Liver (tissue), 9 donors: ENCODE measurements around the gene KRT77. TPM values are rescaled to one million over a fixed set of nuclear protein-coding genes. Genes with fewer than 3 reads are reported as not detected.

ENCODE experiments used
- DNase-seq: peaks from one replicate; pipeline ENCODE4 v3.0.0-alpha.2; 2017; ENCODE audit warnings: low spot score
- H3K27ac ChIP-seq, 2 donors: one replicate each; pipeline ENCODE4 v1.7.0; 2013; ENCODE audit warnings: inconsistent platforms in 2 of 2, low read length in 2 of 2, control low read depth in 1 of 2, low read depth in 1 of 2, mild to moderate bottlenecking in 1 of 2
- H3K27me3 ChIP-seq, 4 donors: one replicate each; pipeline versions ENCODE4 v1.6.1 to v1.7.0; 2013; ENCODE audit warnings: low read length in 3 of 4, inconsistent platforms in 1 of 4, mild to moderate bottlenecking in 1 of 4, moderate library complexity in 1 of 4; ENCODE audit not compliant: control insufficient read depth in 4 of 4, insufficient read depth in 4 of 4
- H3K36me3 ChIP-seq, 4 donors: one replicate each; pipeline versions ENCODE4 v1.6.1 to v1.7.0; 2013; ENCODE audit warnings: low read length in 3 of 4, mild to moderate bottlenecking in 3 of 4, low read depth in 1 of 4, moderate library complexity in 1 of 4; ENCODE audit not compliant: control insufficient read depth in 4 of 4, insufficient read depth in 3 of 4
- H3K4me1 ChIP-seq, 4 donors: one replicate each; pipeline versions ENCODE4 v1.6.1 to v1.7.0; 2013; ENCODE audit warnings: low read length in 3 of 4, mild to moderate bottlenecking in 3 of 4, moderate library complexity in 1 of 4; ENCODE audit not compliant: control insufficient read depth in 4 of 4, insufficient read depth in 4 of 4
- H3K4me3 ChIP-seq, 3 donors: one replicate each; pipeline versions ENCODE4 v1.6.1 to v1.7.0; 2013; ENCODE audit warnings: low read length in 3 of 3, control low read depth in 1 of 3, low read depth in 1 of 3, mild to moderate bottlenecking in 1 of 3
- H3K9ac ChIP-seq, 2 donors: one replicate each; pipeline ENCODE4 v1.7.0; 2013; ENCODE audit warnings: low read length in 2 of 2, mild to moderate bottlenecking in 2 of 2, moderate library complexity in 2 of 2, control low read depth in 1 of 2, low read depth in 1 of 2
- H3K9me3 ChIP-seq, 4 donors: one replicate each; pipeline versions ENCODE4 v1.6.1 to v1.7.0; 2013; ENCODE audit warnings: low read length in 3 of 4; ENCODE audit not compliant: control insufficient read depth in 4 of 4
- EGR1 ChIP-seq, 2 donors: IDR thresholded peaks; 2 replicates each; pipeline ENCODE4 v1.6.1; 2016 to 2018; ENCODE audit warnings: antibody characterized with exemption in 2 of 2, low read depth in 2 of 2
- FOXA1 ChIP-seq: IDR thresholded peaks from 2 replicates; pipeline ENCODE4 v1.6.1; 2016; ENCODE audit warnings: antibody characterized with exemption
- FOXA2 ChIP-seq: IDR thresholded peaks from 2 replicates; pipeline ENCODE4 v1.6.1; 2016; ENCODE audit warnings: antibody characterized with exemption
- HNF4A ChIP-seq, 2 donors: conservative IDR thresholded peaks; 2 replicates each; pipeline ENCODE4 v1.6.1; 2016; ENCODE audit warnings: antibody characterized with exemption in 2 of 2, mild to moderate bottlenecking in 2 of 2
- HNF4G ChIP-seq: IDR thresholded peaks from 2 replicates; pipeline ENCODE4 v1.6.1; 2016; ENCODE audit warnings: antibody characterized with exemption
- JUND ChIP-seq, 2 donors: IDR thresholded peaks; 2 replicates each; pipeline ENCODE4 v1.6.1; 2016; ENCODE audit warnings: antibody characterized with exemption in 2 of 2
- NR2F2 ChIP-seq: IDR thresholded peaks from 2 replicates; pipeline ENCODE4 v1.6.1; 2016; ENCODE audit warnings: antibody characterized with exemption
- RAD21 ChIP-seq, 2 donors: IDR thresholded peaks; 2 replicates each; pipeline ENCODE4 v1.6.1; 2016; ENCODE audit warnings: antibody characterized with exemption in 2 of 2, mild to moderate bottlenecking in 2 of 2
- RXRA ChIP-seq, 2 donors: IDR thresholded peaks; 2 replicates each; pipeline ENCODE4 v1.6.1; 2017 to 2018; ENCODE audit warnings: antibody characterized with exemption in 2 of 2, mild to moderate bottlenecking in 1 of 2
- SP1 ChIP-seq: IDR thresholded peaks from 2 replicates; pipeline ENCODE4 v1.6.1; 2018; ENCODE audit warnings: antibody characterized with exemption, mild to moderate bottlenecking
- TAF1 ChIP-seq: conservative IDR thresholded peaks from 2 replicates; pipeline ENCODE4 v1.6.1; 2016; ENCODE audit warnings: antibody characterized with exemption, mild to moderate bottlenecking
- YY1 ChIP-seq: IDR thresholded peaks from 2 replicates; pipeline ENCODE4 v1.6.1; 2016; ENCODE audit warnings: antibody characterized with exemption, mild to moderate bottlenecking
- WGBS: extraction: QIAGEN DNeasy Blood & Tissue Kit; methylation state at CpG from one replicate; pipeline ENCODE4 v1.1.7; 2013; 5-methylcytosine and 5-hydroxymethylcytosine counted together
- polyA plus RNA-seq, 2 donors: library from polyadenylated mRNA; stranded (reverse) in 1 of 2; unstranded in 1 of 2; fragments of 200-250 nt in 1 of 2; fragments of >200 nt in 1 of 2; fragmentation: Nextera tagmentation in 1 of 2; extraction: Ambion mirVana in 1 of 2; gene quantifications; one replicate each; pipeline versions ENCODE4 v1.2.1 to v1.2.3, GENCODE V29; 2013 to 2015
- total RNA-seq, 2 donors: library from RNA; depleted of rRNA; stranded (reverse); fragments of >200 nt; gene quantifications; one replicate each; pipeline ENCODE4 v1.2.3, GENCODE V29; 2014
- TF ChIP-seq, protein P1 (sequence below): IDR thresholded peaks from 2 replicates; pipeline ENCODE4 v1.6.1; 2016; ENCODE audit warnings: antibody characterized with exemption, mild to moderate bottlenecking
- TF ChIP-seq, protein P2 (sequence below): fragments of 150-350 bp; IDR thresholded peaks from 2 replicates; pipeline ENCODE4 v1.5.1; 2017; ENCODE audit warnings: improper control_type of control experiment, low read depth, low read length; ENCODE audit not compliant: missing input control
- TF ChIP-seq, protein P3 (sequence below): IDR thresholded peaks from 2 replicates; pipeline ENCODE4 v1.6.1; 2016; ENCODE audit warnings: antibody characterized with exemption
- TF ChIP-seq, protein P4 (sequence below): IDR thresholded peaks from 2 replicates; pipeline ENCODE4 v1.6.1; 2016; ENCODE audit warnings: antibody characterized with exemption
- TF ChIP-seq, protein P5 (sequence below): IDR thresholded peaks from 2 replicates; pipeline ENCODE4 v1.6.1; 2016; ENCODE audit warnings: antibody characterized with exemption
- donor health status: healthy.
- donor health status: healthy.
- donor health status: healthy.
- donor health status: healthy.
- donor health status: healthy.

Gene KRT77
- total and polyA plus RNA-seq, 4 donors, result not detected

DNA sequence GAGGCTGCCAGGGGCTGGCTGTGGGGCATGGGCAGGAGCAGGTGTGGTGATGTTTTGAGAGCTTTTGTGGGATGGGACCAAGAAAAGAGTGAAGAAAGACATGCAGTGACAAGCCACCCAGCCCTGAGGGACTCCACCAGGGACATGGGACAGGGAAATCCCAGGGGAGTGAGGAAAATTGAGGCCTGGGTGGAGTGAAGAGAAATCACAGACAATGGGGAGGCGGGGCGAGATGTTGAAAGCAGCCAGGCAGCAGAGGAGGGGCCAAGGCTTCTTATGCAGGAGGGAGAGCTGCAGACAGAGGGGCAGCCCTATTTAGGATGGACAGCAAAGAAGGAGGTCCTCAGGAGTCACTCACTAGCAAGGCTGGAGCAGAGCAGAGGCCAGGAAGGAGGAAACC is 18.9 kb downstream of the KRT77 start:
- Histone ChIP-seq H3K9me3 (no peaks in the 10 kb centered on the region), H3K4me3 (no peak overlapping the region), H3K36me3 (no peaks in the 10 kb centered on the region), H3K4me1 (no peaks in the 10 kb centered on the region), H3K9ac (no peak overlapping the region), H3K27ac (no peak overlapping the region), H3K27me3 (peaks cover 0 to 8% (median 3%) of the 10 kb centered on the region in 4 donors)
- TF ChIP-seq FOXA2, result no peak
- TF ChIP-seq RXRA (IDR thresholded peaks at IDR 0.05), result no peak
- TF ChIP-seq, protein P1, sequence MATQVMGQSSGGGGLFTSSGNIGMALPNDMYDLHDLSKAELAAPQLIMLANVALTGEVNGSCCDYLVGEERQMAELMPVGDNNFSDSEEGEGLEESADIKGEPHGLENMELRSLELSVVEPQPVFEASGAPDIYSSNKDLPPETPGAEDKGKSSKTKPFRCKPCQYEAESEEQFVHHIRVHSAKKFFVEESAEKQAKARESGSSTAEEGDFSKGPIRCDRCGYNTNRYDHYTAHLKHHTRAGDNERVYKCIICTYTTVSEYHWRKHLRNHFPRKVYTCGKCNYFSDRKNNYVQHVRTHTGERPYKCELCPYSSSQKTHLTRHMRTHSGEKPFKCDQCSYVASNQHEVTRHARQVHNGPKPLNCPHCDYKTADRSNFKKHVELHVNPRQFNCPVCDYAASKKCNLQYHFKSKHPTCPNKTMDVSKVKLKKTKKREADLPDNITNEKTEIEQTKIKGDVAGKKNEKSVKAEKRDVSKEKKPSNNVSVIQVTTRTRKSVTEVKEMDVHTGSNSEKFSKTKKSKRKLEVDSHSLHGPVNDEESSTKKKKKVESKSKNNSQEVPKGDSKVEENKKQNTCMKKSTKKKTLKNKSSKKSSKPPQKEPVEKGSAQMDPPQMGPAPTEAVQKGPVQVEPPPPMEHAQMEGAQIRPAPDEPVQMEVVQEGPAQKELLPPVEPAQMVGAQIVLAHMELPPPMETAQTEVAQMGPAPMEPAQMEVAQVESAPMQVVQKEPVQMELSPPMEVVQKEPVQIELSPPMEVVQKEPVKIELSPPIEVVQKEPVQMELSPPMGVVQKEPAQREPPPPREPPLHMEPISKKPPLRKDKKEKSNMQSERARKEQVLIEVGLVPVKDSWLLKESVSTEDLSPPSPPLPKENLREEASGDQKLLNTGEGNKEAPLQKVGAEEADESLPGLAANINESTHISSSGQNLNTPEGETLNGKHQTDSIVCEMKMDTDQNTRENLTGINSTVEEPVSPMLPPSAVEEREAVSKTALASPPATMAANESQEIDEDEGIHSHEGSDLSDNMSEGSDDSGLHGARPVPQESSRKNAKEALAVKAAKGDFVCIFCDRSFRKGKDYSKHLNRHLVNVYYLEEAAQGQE, result no peak
- TF ChIP-seq HNF4G, result no peak
- TF ChIP-seq, protein P2, sequence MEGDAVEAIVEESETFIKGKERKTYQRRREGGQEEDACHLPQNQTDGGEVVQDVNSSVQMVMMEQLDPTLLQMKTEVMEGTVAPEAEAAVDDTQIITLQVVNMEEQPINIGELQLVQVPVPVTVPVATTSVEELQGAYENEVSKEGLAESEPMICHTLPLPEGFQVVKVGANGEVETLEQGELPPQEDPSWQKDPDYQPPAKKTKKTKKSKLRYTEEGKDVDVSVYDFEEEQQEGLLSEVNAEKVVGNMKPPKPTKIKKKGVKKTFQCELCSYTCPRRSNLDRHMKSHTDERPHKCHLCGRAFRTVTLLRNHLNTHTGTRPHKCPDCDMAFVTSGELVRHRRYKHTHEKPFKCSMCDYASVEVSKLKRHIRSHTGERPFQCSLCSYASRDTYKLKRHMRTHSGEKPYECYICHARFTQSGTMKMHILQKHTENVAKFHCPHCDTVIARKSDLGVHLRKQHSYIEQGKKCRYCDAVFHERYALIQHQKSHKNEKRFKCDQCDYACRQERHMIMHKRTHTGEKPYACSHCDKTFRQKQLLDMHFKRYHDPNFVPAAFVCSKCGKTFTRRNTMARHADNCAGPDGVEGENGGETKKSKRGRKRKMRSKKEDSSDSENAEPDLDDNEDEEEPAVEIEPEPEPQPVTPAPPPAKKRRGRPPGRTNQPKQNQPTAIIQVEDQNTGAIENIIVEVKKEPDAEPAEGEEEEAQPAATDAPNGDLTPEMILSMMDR, result no peak
- no peak for TF ChIP-seq TAF1
- TF ChIP-seq FOXA1, result no peak
- TF ChIP-seq HNF4A (conservative IDR thresholded peaks at IDR 0.05), result no peak
- TF ChIP-seq, protein P3, sequence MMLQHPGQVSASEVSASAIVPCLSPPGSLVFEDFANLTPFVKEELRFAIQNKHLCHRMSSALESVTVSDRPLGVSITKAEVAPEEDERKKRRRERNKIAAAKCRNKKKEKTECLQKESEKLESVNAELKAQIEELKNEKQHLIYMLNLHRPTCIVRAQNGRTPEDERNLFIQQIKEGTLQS, result no peak
- no peak for TF ChIP-seq RAD21 (IDR thresholded peaks at IDR 0.05)
- TF ChIP-seq, protein P4, sequence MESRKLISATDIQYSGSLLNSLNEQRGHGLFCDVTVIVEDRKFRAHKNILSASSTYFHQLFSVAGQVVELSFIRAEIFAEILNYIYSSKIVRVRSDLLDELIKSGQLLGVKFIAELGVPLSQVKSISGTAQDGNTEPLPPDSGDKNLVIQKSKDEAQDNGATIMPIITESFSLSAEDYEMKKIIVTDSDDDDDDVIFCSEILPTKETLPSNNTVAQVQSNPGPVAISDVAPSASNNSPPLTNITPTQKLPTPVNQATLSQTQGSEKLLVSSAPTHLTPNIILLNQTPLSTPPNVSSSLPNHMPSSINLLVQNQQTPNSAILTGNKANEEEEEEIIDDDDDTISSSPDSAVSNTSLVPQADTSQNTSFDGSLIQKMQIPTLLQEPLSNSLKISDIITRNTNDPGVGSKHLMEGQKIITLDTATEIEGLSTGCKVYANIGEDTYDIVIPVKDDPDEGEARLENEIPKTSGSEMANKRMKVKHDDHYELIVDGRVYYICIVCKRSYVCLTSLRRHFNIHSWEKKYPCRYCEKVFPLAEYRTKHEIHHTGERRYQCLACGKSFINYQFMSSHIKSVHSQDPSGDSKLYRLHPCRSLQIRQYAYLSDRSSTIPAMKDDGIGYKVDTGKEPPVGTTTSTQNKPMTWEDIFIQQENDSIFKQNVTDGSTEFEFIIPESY, result no peak
- no peak for TF ChIP-seq YY1
- 66% methylated on average over 2 of the region's 2 CpGs for WGBS
- DNase-seq, result no peak

DNA sequence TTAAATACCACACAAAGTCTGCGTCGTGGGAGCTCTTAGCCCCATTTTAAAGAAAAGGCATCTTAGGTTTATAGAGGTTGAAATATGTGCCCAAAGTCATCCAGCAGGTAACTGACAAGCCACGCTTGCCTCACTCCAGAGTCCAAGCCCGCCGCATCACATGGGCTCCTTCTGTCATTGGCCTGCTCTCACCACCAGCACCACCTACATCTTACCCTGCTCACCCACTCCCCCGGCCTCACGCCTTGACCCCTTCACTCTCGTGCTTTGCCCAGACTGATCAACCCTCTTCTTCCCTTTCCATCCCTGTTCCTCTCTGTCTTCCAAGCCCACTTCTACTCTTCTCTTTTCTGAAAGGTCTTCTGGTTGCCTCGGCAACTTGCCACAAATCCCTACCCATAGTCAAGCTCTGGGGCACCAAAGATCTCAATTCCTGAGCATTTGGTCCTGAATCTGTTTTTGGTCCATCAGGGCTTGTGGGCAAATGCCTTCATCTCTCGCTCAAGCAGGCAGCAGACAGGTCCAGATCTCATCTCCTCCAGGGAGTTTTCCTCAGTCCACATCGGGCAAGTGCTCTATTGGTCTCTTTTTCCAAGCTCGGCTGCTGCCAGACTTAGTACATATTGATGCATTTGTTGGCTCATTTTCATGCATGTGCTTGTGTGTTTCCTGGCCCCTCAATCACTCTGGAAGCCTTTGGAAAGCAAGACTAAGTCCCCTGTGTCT is 19.6 kb downstream of the KRT77 start:
- H3K9ac ChIP-seq, result no peak overlapping the region
- H3K36me3 ChIP-seq, result no peaks in the 10 kb centered on the region
- H3K27me3 ChIP-seq, result peaks cover 0 to 7% (median 3%) of the 10 kb centered on the region in 4 donors
- H3K4me3 ChIP-seq, result no peak overlapping the region
- no peaks in the 10 kb centered on the region for H3K9me3 ChIP-seq
- 78% methylated on average over 12 of the region's 12 CpGs for WGBS
- H3K4me1 ChIP-seq, result no peaks in the 10 kb centered on the region
- no peak overlapping the region for H3K27ac ChIP-seq
- TF ChIP-seq RAD21 (IDR thresholded peaks at IDR 0.05), result no peak
- no peak for TF ChIP-seq SP1
- TF ChIP-seq EGR1 (IDR thresholded peaks at IDR 0.05; ENCODE audit: low read depth in 2 of 2), result no peak
- TF ChIP-seq TAF1, result no peak
- no peak for TF ChIP-seq JUND (IDR thresholded peaks at IDR 0.05)
- TF ChIP-seq FOXA2, result no peak
- TF ChIP-seq HNF4A (conservative IDR thresholded peaks at IDR 0.05), result no peak
- TF ChIP-seq, protein P4, result no peak
- no peak for TF ChIP-seq FOXA1
- TF ChIP-seq, protein P2, result no peak
- TF ChIP-seq, protein P3, result no peak
- TF ChIP-seq, protein P5, sequence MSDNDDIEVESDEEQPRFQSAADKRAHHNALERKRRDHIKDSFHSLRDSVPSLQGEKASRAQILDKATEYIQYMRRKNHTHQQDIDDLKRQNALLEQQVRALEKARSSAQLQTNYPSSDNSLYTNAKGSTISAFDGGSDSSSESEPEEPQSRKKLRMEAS, result no peak
- TF ChIP-seq NR2F2, result no peak
- TF ChIP-seq HNF4G, result no peak
- no peak for DNase-seq
